Putamen (tissue), 1 donor: Measurements from ENCODE around the gene DOLK.

Experiments used
- DNase-seq: peaks from one replicate; pipeline ENCODE4 v3.0.0-alpha.2; 2016; ENCODE audit warnings: low spot score

Gene DOLK

DNA sequence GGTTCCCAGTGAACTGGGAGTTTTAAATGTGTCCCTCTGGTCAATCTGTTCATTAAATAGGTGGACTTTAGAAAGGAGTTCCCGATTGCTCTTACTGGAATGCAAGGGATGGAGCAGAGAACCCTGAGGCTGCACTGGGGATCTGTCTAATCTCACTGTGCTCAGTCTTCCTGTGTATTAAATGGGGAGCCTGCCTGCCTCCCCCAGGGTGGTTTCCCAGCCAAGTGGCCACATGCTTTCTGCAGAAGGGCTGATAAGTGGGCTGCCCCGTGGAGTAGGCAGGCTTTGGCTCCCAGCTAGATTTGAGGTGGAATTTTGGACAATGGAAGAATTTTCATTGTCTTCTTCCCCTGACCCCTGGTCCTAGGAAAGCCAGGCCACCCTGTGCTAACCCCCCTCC lies 40.7 kb downstream of the DOLK start:
- no peak for DNase-seq

DNA sequence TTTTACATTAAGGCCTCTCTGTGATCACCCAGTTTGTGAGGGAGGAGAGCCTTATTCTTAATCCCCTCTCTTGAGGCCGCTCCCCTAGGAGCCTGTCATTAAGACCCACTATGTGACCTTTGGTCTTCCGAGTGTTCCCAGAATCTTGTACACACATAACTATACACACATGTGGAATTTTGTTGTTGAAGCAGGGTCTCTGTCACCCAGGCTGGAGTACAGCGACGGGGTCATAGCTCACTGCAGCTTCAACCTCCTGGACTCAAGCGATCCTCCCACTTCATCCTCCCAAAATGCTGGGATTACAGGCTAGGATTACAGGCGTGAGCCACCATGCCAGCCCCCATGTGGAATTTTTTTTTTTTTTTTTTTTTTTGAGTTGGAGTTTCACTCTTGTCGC lies 41.4 kb downstream of the DOLK start:
- DNase-seq, result no peak

DNA sequence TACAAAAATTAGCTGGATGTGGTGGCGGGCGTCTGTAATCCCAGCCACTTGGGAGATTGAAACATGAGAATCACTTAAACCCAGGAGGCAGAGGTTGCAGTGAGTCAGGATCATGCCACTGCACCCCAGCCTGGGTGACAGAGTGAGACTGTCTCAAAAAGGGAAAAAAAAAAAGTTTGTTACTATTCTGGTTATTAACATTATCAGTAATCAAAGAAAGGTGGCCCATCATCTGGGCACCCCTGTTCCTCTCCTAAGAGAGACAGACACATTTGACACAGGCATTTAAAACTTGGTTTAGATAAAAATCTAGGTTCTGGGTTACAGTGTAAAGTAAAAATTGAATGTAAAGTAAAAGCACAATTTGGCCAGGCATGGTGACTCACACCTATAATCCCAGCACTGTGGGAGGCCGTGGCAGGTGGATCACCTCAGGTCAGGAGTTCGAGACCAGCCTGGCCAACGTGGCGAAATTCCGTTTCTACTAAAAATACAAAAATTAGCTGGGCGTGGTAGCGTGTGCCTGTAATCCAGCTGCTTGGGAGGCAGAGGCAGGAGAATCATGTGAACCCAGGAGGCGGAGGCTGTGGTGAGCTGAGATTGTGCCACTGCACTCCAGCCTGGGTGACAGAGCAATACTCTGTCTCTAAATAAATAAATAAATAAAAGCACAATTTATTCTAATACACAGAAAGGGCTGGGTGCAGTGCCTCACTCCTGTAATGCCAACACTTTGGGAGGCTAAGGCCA lies 43.4 kb downstream of the DOLK start:
- no peak for DNase-seq

DNA sequence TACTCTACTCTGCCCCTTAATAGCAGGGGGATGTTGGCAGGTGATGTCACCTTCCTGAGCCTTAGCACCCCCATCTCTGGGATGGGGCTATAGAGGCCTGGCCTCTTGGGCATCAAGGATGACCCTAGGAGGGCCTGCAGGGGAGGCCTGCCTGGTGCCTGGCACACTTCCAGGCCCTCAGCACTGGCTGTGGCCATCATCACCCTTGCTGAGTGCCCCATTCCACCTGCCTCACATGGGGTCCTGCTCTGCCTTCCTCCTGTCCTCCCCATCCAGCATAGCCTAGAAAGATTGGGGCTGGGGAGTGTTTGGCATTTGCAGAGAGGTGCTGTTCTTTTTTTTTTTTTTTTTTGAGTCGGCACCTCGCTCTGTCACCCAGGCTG lies 44.3 kb downstream of the DOLK start:
- DNase-seq, result no peak

DNA sequence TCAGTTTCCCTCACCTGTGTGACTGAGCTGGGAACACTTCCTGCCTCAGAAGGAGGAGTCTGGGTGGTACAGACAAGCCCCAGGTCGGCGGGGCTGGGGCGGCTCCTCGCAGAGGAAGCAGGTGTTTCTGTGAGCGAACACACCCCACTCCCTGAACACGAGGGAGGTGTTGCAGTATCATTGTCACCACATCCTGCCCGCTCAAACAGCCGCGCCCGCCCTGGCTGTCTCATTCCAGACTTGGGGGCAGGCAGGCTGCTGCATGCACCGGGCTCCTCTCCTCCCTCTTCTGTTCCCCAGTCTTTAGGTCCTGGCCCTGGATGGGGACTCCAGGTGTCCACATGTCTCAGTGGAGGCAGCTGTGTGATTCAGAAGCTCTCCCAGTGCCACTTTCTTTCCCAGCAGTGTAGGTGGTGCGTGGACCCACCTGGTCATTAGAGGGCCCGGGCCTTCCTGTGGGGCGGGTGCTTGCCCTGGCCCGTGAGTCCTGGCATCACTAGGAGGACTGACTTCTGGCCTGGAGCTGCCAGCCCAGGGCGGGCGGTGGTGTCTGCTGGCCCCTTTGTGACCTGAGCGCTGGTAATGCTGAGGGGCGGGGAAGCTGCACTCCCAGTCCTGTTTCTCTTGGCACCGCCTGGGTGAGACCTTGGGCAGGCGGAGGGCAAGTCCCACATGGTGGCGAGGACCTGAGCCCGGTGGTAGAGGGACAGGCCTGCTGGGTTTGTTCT lies 44.9 kb downstream of the DOLK start:
- DNase-seq, result no peak

DNA sequence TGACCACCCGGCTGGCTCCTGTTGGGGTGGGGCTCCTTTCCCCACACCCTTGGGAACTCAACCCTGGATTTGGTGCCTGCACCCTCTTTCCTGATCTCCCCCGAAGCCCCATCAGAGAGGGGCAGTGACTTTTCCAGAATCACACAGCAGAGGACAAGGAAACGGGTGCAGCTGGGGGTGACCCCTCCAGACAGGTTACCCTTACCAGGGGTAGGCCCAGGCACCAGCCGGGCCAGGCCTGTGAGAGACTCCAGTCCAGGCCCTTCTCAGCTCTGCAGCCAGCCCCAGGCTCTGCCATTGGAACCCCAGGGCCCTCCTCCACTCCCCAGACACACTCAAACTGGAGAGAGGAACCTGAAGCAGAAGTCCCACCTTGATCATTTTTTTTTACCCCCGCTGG lies 45.6 kb downstream of the DOLK start:
- DNase-seq, result no peak

DNA sequence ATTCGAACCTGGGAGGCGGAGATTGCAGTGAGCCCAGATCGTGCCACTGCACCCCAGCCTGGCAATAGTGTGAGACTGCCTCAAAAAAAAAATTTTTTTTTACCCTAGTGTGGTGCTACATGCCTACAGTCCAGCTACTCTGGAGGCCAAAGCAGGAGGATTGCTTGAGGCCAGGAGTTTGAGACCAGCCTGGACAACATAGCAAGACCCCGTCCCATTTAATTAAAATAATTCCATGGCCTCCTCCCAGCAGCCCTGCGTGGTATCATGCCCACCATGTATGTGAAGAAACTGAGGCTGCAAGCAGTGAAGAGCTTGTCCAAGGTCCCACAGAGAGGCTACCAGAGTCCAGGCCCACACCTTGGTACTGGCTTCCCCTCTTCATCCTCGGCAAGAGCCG lies 46.0 kb downstream of the DOLK start:
- no peak for DNase-seq

DNA sequence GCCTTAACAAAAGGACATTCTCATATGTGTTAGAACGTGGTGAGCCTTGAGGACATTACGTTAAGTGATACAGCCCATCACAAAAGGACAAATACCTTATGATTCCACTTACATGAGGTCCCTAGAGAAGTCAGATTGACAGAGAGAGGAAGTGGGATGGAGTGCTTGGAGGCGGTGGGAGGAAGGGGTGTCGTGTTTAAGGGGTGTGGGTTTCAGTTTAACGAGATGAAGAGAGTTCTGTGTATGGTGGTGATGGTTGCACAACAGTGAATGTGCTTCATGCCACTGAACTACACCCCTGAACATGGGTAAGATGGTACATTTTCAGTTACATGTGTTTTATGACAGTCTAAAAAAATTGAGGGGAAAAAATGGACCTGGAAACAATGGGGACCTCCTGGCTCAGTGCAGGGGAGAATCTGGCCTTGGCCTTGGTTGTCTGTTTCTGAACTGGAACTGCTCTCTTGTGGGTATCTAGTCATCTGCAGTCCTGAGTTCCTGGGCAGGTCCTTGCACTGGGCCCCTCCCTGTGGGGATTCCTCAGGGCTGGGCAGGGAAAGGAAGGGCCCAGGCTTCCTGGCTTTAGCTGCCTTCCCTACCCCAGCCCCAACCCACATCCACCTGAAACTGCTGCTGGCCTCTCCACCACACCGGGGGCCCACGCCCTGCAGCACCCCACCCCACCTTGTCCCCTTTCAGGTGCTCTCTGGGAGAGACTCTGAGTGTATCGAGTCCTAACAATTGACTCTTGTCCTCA lies 47.7 kb downstream of the DOLK start:
- no peak for DNase-seq

DNA sequence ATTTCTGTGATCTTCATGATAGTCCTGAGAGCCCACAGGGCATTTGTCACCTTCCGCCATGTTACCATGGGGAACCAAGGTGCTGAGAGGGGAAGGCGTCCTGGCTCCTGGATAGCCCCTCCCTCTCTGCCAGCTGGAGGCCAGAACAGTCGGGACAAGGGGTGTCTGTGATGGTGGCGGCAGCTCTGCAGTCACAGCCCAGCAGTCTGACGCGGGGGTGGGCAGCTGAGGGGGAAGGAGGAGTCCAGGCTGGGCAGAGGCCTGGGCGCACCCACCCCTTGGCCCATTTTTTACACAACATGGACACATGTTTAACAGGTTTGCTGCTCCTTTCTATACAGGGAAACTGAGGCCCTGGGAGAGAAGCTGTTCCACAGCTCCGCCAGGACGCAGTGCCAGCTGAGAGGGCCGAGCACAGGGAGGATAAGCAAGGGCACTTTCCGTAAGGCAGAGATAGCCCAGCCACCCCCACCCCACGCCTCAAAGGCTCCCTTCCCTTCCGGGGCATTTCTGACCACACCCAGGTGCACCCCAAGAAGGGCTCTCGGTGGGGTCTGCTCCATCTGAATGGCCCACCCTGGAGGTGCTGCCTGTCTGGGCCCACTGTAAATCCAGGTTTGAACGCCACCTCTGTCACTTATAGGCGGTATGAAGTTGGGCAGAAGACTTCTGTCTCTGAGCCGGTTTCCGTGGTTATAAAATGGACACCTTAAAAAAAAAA lies 48.4 kb downstream of the DOLK start:
- DNase-seq, result no peak

DNA sequence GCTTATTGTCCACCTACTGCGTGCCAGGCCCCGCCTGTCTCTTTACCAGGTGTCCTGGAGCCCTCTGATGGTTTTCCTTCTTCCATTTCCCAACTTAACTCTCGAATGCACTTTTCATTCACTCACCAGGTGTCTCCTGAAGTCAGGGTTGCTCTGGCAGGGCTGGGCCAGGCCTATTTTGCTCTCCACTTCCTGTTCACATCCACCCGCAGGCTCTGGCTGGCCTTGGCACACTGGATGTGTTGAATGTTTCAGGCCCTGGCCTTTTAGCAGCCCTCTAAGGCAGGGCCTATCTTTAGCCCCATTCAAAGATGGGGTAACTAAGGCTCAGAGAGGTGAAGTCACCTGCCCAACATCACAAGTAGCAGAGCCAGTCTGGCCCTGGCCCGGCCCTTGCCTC lies 49.0 kb downstream of the DOLK start:
- DNase-seq, result no peak

DNA sequence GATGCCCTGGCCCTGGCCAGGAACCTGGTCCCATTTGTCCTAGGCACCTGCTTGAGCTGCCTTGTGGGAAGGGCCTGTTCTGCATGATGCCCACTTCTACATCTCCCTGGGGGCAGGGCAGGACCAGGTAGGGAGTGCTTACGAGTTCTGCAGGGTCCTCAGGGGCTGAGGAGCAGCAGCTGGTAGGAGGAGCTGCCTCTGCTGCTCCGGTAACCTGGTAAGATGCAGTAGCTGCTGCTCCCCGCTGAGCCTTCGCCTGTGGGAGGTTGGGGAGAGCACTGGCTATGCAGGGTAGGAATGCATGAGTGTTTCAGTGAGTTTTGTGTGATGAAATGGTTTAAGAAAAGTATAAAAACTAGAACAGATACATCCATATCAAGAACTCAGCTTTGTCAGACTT lies 51.8 kb downstream of the DOLK start:
- DNase-seq, result no peak
